ENCODE measurements around the gene DNHD1. TPM values are rescaled to one million over a fixed set of nuclear protein-coding genes. Genes with fewer than 3 reads are reported as not detected.

DNHD1 gene
- total and polyA plus RNA-seq, 2 of the 8 experiments (the other 6 are each of a cell fraction or from before 2014, with no cell fraction given), result 5.0 to 6.8 TPM

DNA sequence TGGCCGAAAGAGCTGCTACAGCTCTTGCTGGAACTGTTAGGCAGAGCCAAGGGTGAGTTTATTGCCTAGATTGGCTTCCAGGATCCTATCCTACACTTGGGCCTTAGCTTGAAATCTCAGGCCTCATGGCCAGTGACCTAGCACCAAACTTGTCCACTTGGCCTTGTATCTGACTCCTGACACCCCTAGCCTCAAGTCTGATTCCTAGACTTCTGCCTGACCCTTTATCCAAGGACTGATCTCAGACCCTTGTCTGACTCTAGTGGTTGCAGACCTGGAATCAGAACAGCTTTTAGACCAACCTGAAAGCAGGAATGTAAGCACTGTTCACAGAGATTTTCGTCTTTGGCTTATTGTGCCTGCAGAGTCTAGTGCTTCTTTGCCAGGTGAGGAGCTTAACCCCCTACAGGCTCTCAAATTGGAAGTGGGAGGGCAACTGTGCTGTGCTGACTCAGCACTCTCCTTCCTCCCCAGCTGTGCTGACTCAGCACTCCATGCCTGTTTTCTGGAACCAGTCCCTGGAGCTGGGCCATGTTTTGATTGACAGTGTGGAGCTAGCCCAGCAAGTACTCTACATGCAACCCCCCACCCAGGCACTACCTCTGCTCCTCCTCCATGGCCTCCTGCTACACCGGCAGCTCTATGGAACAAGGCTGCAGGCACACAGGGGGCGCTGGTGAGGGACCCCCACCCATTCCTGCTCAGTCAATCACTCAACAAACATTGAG is 71.3 kb downstream of the DNHD1 start:
- Histone ChIP-seq H3K36me3 (ENCODE audit: control insufficient read depth in 2 of 4, insufficient read depth in 4 of 4, low read length in 3 of 4) (no peaks in the 10 kb centered on the region), H4K5ac (ENCODE audit: insufficient read length, low read depth, low read length) (no peak overlapping the region), H2AK5ac (ENCODE audit: low read depth, low read length) (no peak overlapping the region), H3K79me2 (ENCODE audit: control insufficient read depth in 1 of 2, insufficient read depth in 2 of 2, low read length in 2 of 2) (no peaks in the 10 kb centered on the region), H2BK20ac (ENCODE audit: low read length) (no peak overlapping the region), H2BK120ac (replicated peaks; ENCODE audit: low read depth, low read length) (no peak overlapping the region), H4K91ac (replicated peaks; ENCODE audit: insufficient read length, low read length) (no peak overlapping the region), H3K4me3 (ENCODE audit: extremely low read depth in 1 of 4, insufficient read depth in 2 of 4, low read depth in 3 of 4, low read length in 4 of 4) (no peak overlapping the region), H4K8ac (ENCODE audit: extremely low read depth, insufficient read depth, low read length) (no peak overlapping the region), H3K27ac (ENCODE audit: low read depth, low read length) (no peak overlapping the region), H2AFZ (ENCODE audit: low read length) (no peak overlapping the region), H4K20me1 (replicated peaks in 1 of 2; ENCODE audit: control insufficient read depth in 1 of 2, insufficient read depth in 2 of 2, low read length in 2 of 2) (no peaks in the 10 kb centered on the region), H3K56ac (replicated peaks; ENCODE audit: insufficient read length, low read depth, low read length) (no peak overlapping the region), H3K79me1 (ENCODE audit: low read depth, low read length) (no peaks in the 10 kb centered on the region), H3K9me3 (ENCODE audit: insufficient read depth in 2 of 2, low read depth in 1 of 2, low read length in 1 of 2) (no peaks in the 10 kb centered on the region), H3K18ac (ENCODE audit: extremely low read depth, low read length) (peak overlapping the region; percentile 22; the same call in 1 of the 2 replicates), H3K4me2 (ENCODE audit: insufficient read depth in 1 of 2, low read depth in 2 of 2, low read length in 2 of 2) (no peak overlapping the region), H2BK5ac (ENCODE audit: low read depth, low read length) (no peak overlapping the region), H3K27me3 (replicated peaks in 1 of 4; ENCODE audit: control insufficient read depth in 3 of 4, extremely low read depth in 1 of 4, insufficient read depth in 3 of 4, low read length in 3 of 4) (no peaks in the 10 kb centered on the region), H3K9ac (replicated peaks in 1 of 4; ENCODE audit: extremely low read depth in 1 of 4, low read depth in 3 of 4, low read length in 3 of 4) (no peak overlapping the region), H3K23me2 (ENCODE audit: low read depth, low read length) (no peaks in the 10 kb centered on the region; the same call in 1 of the 2 replicates), H2BK12ac (ENCODE audit: low read depth, low read length) (peak overlapping the region; percentile 12; the same call in 1 of the 2 replicates), H2BK15ac (ENCODE audit: low read length) (no peak overlapping the region), H3K23ac (ENCODE audit: insufficient read length) (no peak overlapping the region), H3K14ac (ENCODE audit: insufficient read length) (no peak overlapping the region), H3K4me1 (replicated peaks in 1 of 4; ENCODE audit: control insufficient read depth in 3 of 4, insufficient read depth in 4 of 4, low read length in 3 of 4) (peaks cover 0 to 9% (median 4%) of the 10 kb centered on the region in 4 experiments; a peak in 5 of 7 replicates), H3K4ac (replicated peaks; ENCODE audit: insufficient read length, low read depth, low read length) (no peak overlapping the region)
- CTCF ChIA-PET (ENCODE audit: partially characterized antibody), result interaction anchor here (0.6 to 6.6 kb wide), 27 partner anchors 8 to 206 kb away, joined by 3 to 63 read pairs (median 5); partner anchors contain the start of genes DNHD1 and HPX
- DNase-seq (ENCODE audit: low read depth in 1 of 2, low spot score in 2 of 2) (peak in 1 of 2 experiments; percentile 65), FAIRE-seq (peak; percentile 82)
- WGBS, 2 experiments (ENCODE audit: extremely low coverage in 1 of 2, insufficient coverage in 1 of 2, insufficient read length in 1 of 2, insufficient replicate concordance in 2 of 2, low coverage in 1 of 2, low lambda C conversion rate in 2 of 2, missing lambda C conversion rate in 1 of 2), result 83% methylated on average over 4 of the region's 4 CpGs; no CpG with 5 or more reads in 1 of the 2 experiments
- POLR2A ChIA-PET (ENCODE audit: partially characterized antibody), result interaction anchor here (0.6 to 1.6 kb wide), 3 partner anchors 16 to 91 kb away, joined by 3 to 4 read pairs (median 3); no protein-coding TSS in a partner anchor
- TF ChIP-seq POLR2A (IDR thresholded peaks at IDR 0.05; ENCODE audit: control extremely low read depth in 1 of 2, low read depth in 2 of 2, low read length in 2 of 2) (no peak), MAFK (IDR thresholded peaks at IDR 0.05; ENCODE audit: low read depth, low read length) (peak; percentile 100), CREB1 (IDR thresholded peaks at IDR 0.05) (no peak), CHD1 (IDR thresholded peaks at IDR 0.05; ENCODE audit: low read depth, low read length) (no peak), RXRA (IDR thresholded peaks at IDR 0.05; ENCODE audit: insufficient read depth, low read depth, low read length) (no peak), SIRT6 (IDR thresholded peaks at IDR 0.05; ENCODE audit: low read length) (no peak), GABPA (IDR thresholded peaks at IDR 0.05; ENCODE audit: borderline replicate concordance, insufficient read depth, low read length) (no peak), EP300 (IDR thresholded peaks at IDR 0.05; ENCODE audit: borderline replicate concordance in 1 of 2, low read depth in 2 of 2, low read length in 2 of 2) (no peak), CTCF (IDR thresholded peaks at IDR 0.05; ENCODE audit: control extremely low read depth in 1 of 3, insufficient read depth in 1 of 3, low read depth in 1 of 3, low read length in 3 of 3) (peak; percentile 35 to 68 (median 60)), CBX8 (IDR thresholded peaks at IDR 0.05; ENCODE audit: borderline replicate concordance, low read depth, low read length) (no peak)

Measured in H1 (cell line).